Ammon's horn (tissue), 1 donor: ENCODE data around the gene AP4S1.
"Not testable (repeated sequence)": the region's sequence is repeated elsewhere in the genome, so short reads cannot be mapped to it uniquely, and the experiment has no call there.

Source experiments
- DNase-seq: peaks from one replicate; pipeline ENCODE4 v3.0.0-alpha.2; 2016; ENCODE audit warnings: low spot score

The AP4S1 gene

DNA sequence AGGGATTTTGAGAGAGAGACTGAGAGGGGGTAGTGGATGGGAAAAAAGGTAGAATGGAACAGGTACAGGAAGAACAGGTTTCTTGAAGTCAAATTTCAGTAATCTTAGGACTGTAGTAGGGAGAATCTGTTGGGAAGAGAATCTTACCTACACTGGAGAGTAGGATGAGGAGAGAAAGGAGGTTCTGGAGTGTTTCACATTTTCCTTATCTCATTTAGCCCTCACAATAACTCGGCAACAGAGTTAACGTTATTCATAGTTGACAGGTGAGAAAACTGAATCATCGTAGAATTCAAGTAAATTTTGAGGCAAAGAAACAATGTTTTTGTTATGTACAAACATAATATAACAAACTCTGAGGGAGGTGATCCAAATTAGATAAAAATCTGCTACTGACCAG lies 17.9 kb downstream of the AP4S1 start:
- no peak for DNase-seq

- DNase-seq: no peak
Measured at GRCh38 chr14:31045501-31046080, 20.1 kb downstream of the AP4S1 start.

GRCh38 chr14:31047503-31047902 lies 22.1 kb downstream of the AP4S1 start:
- no peak for DNase-seq

GRCh38 chr14:31051023-31051422 lies 25.6 kb downstream of the AP4S1 start:
- DNase-seq: no peak

GRCh38 chr14:31051511-31051910 lies 26.1 kb downstream of the AP4S1 start:
- DNase-seq: no peak

DNA sequence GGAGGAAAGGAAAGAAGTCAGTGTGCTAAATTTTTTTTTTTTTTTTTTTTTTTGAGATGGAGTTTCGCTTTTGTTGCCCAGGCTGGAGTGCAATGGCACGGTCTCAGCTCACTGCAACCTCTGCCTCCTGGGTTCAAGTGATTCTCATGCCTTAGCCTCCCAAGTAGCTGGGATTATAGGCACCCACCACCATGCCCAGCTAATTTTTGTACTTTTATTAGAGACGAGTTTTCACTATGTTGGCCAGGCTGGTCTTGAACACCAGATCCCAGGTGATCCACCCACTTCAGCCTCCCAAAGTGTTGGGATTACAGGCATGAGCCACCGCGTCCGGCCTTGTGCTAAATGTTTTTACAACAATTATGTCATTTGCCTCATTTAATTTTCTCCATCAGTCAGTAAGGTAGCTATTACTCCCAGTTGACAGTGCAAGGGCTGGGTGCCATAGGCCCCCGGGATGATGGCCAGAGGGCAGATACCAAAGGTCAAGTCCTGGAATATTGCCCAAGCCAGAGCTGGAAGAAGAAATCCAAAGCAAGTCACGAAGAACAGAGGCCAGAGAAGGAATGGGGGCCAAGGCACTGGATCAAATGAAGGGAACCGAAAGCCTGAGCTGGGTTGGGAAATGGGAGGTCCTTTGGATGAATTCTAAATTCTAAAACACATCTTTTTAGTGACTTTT lies 27.6 kb downstream of the AP4S1 start:
- not testable (repeated sequence) for DNase-seq

- DNase-seq: no peak
Measured at GRCh38 chr14:31057035-31057434, 31.6 kb downstream of the AP4S1 start.

DNA sequence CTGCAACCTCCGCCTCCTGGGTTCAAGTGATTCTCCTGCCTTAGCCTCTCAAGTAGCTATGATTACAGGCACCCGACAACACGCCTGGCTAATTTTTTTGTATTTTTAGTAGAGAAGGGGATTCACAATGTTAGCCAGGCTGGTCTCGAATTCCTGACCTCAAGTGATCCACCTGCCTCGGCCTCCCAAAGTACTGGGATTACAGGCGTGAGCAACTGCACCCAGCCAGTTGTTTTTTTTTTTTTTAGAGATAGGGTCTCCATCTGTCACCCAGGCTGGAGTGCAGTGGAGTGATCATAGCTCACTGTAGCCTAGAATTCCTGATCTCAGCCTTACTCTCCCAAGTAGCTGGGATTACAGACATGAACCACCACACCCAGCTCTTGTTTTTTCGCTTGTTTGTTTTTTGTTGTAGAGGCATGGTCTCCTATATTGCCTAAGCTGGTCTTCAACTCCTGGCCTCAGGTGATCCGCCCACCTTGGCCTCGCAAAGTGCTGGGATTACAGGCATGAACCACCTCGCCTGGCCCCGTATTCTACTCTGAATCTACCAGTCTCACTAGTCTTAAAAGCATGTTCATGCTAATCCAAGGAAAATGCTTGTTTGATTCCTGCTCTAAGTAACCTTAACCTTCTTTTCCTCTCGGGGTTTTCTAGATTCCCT lies 32.4 kb downstream of the AP4S1 start:
- no peak for DNase-seq

- DNase-seq: peak; percentile 7
Measured at GRCh38 chr14:31059152-31059924, 33.9 kb downstream of the AP4S1 start.

DNA sequence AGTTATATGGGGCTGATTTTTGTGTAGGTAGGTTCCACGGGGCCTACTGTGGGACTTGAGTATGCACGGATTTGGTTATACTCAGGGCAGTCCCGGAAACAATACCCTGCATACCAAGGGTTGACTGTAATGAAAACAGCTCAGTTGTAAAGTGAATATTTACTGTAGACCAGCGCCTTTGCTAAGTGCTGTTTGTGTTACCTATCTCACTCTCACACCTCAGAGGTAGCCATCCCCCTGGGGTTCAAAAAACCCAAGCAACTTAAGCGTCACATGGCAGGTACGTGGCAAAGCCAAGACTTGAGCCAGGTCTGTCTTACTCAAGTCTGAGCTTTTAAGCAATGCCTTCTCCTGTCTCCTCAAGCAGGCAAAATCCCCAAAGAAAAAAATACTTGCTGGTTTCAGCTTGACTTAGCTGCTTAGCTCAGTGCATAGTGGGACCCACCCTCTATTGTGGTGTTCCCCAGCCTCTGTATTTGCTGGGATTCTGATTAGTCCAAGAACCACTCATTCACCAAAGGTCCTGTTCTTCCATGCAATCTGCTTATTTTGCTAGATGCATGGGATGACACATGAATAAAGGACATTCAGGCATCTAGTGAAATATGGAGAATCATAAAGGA lies 34.9 kb downstream of the AP4S1 start:
- no peak for DNase-seq

- DNase-seq: not testable (repeated sequence)
Measured at GRCh38 chr14:31062908-31063307, 37.5 kb downstream of the AP4S1 start.

DNA sequence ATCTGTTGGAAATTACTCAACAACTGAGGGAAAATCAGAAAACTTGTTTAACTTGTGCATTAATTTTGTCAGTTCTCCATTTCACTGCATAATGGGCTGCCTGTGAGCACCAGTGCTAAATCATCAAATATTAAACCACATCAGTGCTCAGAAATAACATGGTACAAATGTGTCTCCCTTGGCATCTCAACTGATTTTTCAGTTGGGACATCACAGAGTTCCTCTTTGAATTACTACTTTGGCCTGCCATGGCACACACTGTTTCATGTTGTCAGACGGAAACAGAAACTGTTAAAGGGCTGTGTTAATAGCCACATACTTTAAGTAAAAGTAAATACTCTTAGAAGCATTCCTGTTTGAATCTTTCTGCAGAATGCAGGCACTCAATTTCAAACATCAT lies 42.8 kb downstream of the AP4S1 start:
- no peak for DNase-seq

GRCh38 chr14:31069343-31069742 lies 43.9 kb downstream of the AP4S1 start:
- no peak for DNase-seq

DNA sequence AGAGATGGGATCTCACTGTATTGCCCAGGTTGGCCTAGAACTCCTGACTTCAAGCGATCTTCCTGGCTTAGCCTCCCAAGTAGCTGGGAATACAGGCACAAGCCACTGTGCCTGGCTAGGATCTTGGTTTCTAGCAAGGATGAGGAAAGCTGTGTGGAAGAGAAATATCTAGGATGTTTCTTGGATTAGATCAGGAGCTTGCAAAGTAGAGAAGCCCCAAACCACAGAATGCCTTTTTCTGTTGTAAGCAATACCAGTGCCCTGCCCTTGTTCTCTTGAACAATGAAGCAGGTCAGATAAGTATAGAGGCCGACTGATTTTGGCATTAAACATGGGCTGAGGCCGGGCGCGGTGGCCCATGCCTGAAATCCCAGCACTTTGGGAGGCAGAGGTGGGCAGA lies 45.0 kb downstream of the AP4S1 start:
- DNase-seq: no peak

DNA sequence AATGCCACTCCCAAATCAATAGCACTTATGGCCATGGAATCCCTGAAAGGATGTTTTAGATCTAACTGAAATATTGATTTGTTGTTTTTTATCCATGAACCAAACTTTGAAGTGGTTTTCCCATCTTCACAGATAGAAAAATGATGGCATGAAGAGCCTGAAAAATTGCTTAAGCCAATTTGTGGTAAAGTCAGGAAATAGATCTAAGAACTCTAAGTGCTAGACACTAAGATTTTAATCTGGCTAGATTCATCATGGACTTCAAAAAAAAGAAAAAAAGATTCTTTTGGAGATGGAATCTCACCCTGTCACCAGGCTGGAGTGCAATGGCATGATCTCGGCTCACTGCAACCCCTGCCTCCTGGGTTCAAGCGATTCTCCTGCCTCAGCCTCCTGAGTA lies 45.7 kb downstream of the AP4S1 start:
- no peak for DNase-seq

GRCh38 chr14:31075144-31075543 lies 49.7 kb downstream of the AP4S1 start:
- no peak for DNase-seq

- DNase-seq: no peak
Measured at GRCh38 chr14:31078766-31079165, 53.3 kb downstream of the AP4S1 start.

DNA sequence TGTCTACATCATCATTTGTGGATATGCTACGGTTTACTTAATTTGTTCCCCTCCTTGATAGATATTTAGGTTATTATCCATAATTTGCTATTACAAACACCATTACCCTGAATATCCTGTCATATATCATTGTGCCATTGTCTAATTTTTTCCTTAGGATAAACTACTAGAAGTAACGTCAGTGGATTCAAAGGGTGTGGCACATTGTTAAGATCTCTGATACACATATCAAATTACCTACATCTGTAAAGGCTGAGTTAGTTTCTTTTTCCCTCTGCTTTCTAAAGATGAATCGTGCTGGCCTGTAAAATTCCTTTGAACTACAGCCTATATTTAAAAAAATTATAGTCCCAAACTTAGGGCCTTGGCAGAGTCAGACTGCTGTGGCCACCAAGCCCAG lies 54.6 kb downstream of the AP4S1 start:
- no peak for DNase-seq

- no peak for DNase-seq
Measured at GRCh38 chr14:31080484-31080883, 55.0 kb downstream of the AP4S1 start.

DNA sequence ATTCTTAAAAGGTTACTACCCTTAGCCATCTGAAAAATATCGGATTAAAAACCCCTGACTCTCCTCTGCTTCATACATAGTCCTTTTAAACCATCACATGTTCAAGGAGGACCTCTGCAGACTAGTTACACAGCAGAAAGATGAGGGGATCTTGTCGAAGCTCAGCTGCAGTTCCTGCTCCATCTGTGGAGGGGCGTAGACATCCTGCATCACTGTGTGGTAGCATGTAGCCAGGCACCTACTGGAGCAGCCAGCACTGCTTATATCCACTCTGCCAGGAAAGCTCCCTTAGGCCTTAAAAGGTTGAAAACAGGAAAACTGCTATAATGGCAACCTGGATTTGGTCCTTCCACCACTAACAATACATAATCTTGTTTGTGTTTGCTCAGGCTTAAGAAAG lies 58.3 kb downstream of the AP4S1 start:
- no peak for DNase-seq

- DNase-seq: no peak
Measured at GRCh38 chr14:31084385-31084784, 58.9 kb downstream of the AP4S1 start.

- no peak for DNase-seq
Measured at GRCh38 chr14:31085027-31085426, 59.6 kb downstream of the AP4S1 start.
